IPS DF 4.7 (cell line): ENCODE results near the gene NCR2.

Source experiments
- DNase-seq: peaks from one replicate; pipeline ENCODE4 v3.0.0-alpha.2; 2013; ENCODE audit warnings: low spot score; ENCODE audit errors: extremely low read depth

The NCR2 gene

DNA sequence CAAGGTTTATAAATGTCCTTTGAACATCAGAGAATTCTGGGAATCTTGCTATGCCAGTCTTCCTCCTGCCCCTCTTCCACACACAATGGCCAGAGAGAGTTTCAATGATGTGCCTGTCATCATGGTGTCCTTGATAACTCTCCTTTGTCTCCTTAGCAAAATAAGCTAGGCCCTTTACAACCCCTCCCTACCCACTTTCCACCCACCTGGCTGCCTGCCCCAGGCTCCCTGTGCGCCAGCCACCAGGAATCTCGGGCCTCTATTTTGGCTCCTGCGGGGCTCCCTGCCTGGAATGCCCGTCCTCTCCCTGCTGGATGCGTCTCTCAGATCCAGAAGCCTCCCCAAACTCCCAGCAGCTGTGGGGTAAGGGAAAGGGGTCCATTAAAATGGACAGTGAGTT lies 60.9 kb downstream of the NCR2 start:
- DNase-seq = no peak

DNA sequence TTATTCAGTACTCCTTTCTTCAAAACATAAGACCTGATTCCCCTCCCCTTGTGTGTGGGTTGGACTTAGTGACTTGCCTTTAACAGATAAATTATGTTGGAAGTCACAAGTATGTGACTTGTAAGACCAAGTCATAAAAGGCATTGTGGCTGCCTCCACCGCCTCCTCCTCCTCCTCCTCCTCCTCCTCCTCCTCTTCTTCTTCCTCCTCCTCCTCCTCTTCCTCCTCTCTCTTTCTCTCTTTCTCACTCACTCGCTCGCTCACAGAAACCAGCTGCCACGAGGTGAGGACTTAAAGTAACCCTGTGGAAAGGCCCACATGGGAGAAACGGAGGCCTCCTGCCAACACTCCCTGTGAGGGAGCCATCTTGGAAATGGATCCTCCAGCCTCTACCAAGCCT lies 64.0 kb downstream of the NCR2 start:
- no peak for DNase-seq
